ENCODE measurements around the gene EHHADH. TPM values are rescaled to one million over a fixed set of nuclear protein-coding genes. Genes with fewer than 3 reads are reported as not detected.

Gene EHHADH
- total RNA-seq, 2 donors from 2014 or later, result 4.0 to 17.9 TPM

- no peak for TF ChIP-seq CTCF (IDR thresholded peaks at IDR 0.05)
- no peak for TF ChIP-seq POLR2A (IDR thresholded peaks at IDR 0.05)
- TF ChIP-seq POLR2AphosphoS5 (IDR thresholded peaks at IDR 0.05), result no peak
- Histone ChIP-seq H3K27ac (no peak overlapping the region), H3K9me3 (no peaks in the 10 kb centered on the region), H3K27me3 (replicated peaks; ENCODE audit: insufficient read depth) (no peaks in the 10 kb centered on the region), H3K36me3 (no peaks in the 10 kb centered on the region), H3K4me1 (replicated peaks) (no peaks in the 10 kb centered on the region), H3K4me3 (no peak overlapping the region)
- intact Hi-C loops (cut with DNase I), result no loop called here
- 55% methylated on average over 6 of the region's 6 CpGs for WGBS
- no peak for DNase-seq (ENCODE audit: low spot score)
Observed at GRCh38 chr3:185164428-185165217, 89.2 kb downstream of the EHHADH start.

DNA sequence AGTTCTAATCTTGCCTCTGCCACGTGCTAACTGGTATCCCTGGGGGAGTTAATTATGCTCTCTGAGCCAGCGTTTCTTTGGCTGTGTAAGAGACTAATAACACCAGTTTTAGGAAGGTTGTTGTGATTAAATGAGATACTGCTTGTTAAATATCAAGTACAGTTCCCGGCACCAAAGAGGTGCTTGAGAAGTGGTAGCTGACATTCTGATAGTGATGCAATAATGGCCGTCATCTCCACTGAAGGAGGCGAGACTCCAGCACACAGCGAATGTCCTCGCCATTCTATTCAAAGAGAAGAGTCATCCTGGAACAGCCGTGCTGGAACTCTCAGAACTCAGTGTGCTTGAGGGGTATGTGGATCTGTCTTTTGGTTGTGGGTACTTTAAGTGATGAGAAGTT lies 91.2 kb downstream of the EHHADH start:
- Histone ChIP-seq H3K27me3 (replicated peaks; ENCODE audit: insufficient read depth) (no peaks in the 10 kb centered on the region), H3K4me1 (replicated peaks) (no peaks in the 10 kb centered on the region), H3K4me3 (no peak overlapping the region), H3K9me3 (no peaks in the 10 kb centered on the region), H3K36me3 (no peaks in the 10 kb centered on the region), H3K27ac (no peak overlapping the region)
- intact Hi-C loops (cut with DNase I), result no loop called here
- DNase-seq (ENCODE audit: low spot score), result no peak
- no peak for TF ChIP-seq POLR2A (IDR thresholded peaks at IDR 0.05)
- peak; percentile 4 for TF ChIP-seq POLR2AphosphoS5 (IDR thresholded peaks at IDR 0.05)
- 60% methylated on average over 8 of the region's 8 CpGs for WGBS

DNA sequence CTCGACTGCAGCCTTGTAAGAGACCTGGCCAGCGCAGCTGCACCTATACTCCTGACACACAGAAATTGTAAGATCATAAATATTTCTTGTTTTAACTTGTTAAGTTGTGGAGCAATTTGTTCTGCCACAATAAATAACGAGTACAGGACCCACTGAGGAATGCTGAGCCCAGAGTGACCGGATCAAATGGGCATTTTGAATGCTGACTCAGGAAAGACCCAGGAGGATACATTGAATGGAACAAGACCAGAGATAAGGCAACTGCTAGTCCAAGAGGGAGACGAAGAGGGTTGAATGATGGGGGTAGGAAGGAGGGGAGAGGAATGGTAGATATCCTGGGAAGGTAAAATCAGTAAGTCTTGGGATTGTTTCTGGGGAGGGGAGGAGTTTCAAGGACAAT lies 92.1 kb downstream of the EHHADH start:
- H3K9me3 ChIP-seq, result no peaks in the 10 kb centered on the region
- TF ChIP-seq POLR2A (IDR thresholded peaks at IDR 0.05) (no peak), POLR2AphosphoS5 (IDR thresholded peaks at IDR 0.05) (no peak), CTCF (IDR thresholded peaks at IDR 0.05) (no peak)
- no peak overlapping the region for H3K27ac ChIP-seq
- H3K4me3 ChIP-seq, result no peak overlapping the region
- H3K27me3 ChIP-seq (replicated peaks; ENCODE audit: insufficient read depth), result no peaks in the 10 kb centered on the region
- no peak for DNase-seq (ENCODE audit: low spot score)
- WGBS, result 45% methylated on average over 5 of the region's 5 CpGs
- intact Hi-C loops (cut with DNase I), result no loop called here
- no peaks in the 10 kb centered on the region for H3K4me1 ChIP-seq (replicated peaks)
- no peaks in the 10 kb centered on the region for H3K36me3 ChIP-seq

- Histone ChIP-seq H3K4me3 (no peak overlapping the region), H3K27me3 (replicated peaks; ENCODE audit: insufficient read depth) (no peaks in the 10 kb centered on the region), H3K36me3 (no peaks in the 10 kb centered on the region), H3K4me1 (replicated peaks) (no peaks in the 10 kb centered on the region), H3K27ac (no peak overlapping the region), H3K9me3 (no peaks in the 10 kb centered on the region)
- no peak for DNase-seq (ENCODE audit: low spot score)
- WGBS, result 80% methylated on average over 3 of the region's 3 CpGs
- TF ChIP-seq CTCF (IDR thresholded peaks at IDR 0.05) (no peak), POLR2A (IDR thresholded peaks at IDR 0.05) (no peak), POLR2AphosphoS5 (IDR thresholded peaks at IDR 0.05) (no peak)
- intact Hi-C loops (cut with DNase I), result no loop called here
Observed at GRCh38 chr3:185157347-185157746, 96.5 kb downstream of the EHHADH start.

DNA sequence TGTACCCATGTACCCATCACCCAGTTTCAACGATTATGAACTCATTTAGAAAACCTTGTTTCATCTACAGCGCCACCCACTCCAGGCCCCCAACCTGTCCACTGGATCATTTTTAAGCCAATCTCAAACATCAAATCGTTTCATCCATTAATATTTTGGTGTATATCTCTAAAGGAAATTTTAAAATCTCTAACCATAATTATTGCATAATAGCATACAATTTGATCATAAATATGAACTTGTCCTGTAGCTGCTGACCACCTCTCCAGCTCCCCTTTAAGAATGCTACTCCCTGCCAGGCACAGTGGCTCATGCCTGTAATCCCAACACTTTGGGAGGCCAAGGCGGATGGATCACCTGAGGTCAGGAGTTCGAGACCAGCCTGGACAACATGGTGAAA lies 98.2 kb downstream of the EHHADH start:
- TF ChIP-seq CTCF (IDR thresholded peaks at IDR 0.05) (no peak), POLR2AphosphoS5 (IDR thresholded peaks at IDR 0.05) (no peak)
- WGBS, result 92% methylated on average over 5 of the region's 5 CpGs
- intact Hi-C loops (cut with DNase I), result no loop called here
- no peak for DNase-seq (ENCODE audit: low spot score)
- no peaks in the 10 kb centered on the region for H3K27me3 ChIP-seq (replicated peaks; ENCODE audit: insufficient read depth)
- no peaks in the 10 kb centered on the region for H3K9me3 ChIP-seq
- H3K27ac ChIP-seq, result no peak overlapping the region
- H3K4me3 ChIP-seq, result no peak overlapping the region
- no peaks in the 10 kb centered on the region for H3K4me1 ChIP-seq (replicated peaks)
- H3K36me3 ChIP-seq, result no peaks in the 10 kb centered on the region
